ENCODE results near the gene SDR42E1.
"Not testable (repeated sequence)": the region's sequence is repeated elsewhere in the genome, so short reads cannot be mapped to it uniquely, and the experiment has no call there.

- not testable (repeated sequence) for TF ChIP-seq POLR2A (IDR thresholded peaks at IDR 0.05); CTCF (IDR thresholded peaks at IDR 0.05 in 8 of 11, conservative IDR thresholded peaks at IDR 0.05 in 3 of 11)
These were observed 33.8 kb downstream of the SDR42E1 start for GRCh38 chr16:81977335-81977942.

All from spleen (tissue), 7 donors.